HG03159 (cell line): ENCODE data around the gene OSBPL5.

ENCODE experiments used
- ATAC-seq: cut with Tn5 transposase; IDR thresholded peaks from one replicate; pipeline ENCODE4 v1.9.1; 2021; ENCODE audit warnings: mild to moderate bottlenecking, moderate library complexity; ENCODE audit not compliant: unreplicated experiment

OSBPL5 gene

DNA sequence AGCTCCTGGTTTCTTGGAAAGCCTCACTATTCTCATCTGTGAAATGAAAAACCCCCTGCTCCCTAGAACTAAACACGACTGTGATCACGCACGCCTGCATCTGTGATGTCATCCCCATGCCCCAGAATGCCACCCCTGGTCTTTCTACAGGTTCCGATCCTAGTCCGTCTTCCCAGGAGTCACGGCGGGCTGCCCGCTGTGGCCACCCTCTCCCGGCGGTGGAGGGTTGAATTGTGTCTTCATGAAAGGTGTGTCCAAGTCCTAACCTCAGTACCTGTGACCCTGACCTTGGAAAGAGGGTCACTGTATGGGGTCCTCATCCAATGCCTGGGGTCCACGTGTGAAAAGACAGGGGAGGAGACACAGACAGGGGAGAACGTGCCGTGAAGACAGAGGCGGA lies 14.4 kb downstream of the OSBPL5 start:
- no peak for ATAC-seq

DNA sequence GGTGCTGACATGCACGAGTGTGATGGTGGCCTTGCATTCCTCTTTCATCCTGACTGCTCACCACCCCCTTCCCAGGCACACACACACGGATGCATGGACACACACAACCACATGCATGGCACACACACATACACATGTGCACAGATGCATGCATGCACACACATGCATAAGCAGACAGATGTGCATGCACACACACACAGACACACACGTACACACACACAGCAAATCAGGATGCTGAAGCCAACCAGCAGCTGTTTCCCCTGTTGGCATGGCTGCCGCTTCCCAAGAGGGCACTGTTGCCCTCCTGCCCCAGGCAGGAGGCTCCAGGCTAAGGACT lies 15.3 kb downstream of the OSBPL5 start:
- ATAC-seq: no peak

DNA sequence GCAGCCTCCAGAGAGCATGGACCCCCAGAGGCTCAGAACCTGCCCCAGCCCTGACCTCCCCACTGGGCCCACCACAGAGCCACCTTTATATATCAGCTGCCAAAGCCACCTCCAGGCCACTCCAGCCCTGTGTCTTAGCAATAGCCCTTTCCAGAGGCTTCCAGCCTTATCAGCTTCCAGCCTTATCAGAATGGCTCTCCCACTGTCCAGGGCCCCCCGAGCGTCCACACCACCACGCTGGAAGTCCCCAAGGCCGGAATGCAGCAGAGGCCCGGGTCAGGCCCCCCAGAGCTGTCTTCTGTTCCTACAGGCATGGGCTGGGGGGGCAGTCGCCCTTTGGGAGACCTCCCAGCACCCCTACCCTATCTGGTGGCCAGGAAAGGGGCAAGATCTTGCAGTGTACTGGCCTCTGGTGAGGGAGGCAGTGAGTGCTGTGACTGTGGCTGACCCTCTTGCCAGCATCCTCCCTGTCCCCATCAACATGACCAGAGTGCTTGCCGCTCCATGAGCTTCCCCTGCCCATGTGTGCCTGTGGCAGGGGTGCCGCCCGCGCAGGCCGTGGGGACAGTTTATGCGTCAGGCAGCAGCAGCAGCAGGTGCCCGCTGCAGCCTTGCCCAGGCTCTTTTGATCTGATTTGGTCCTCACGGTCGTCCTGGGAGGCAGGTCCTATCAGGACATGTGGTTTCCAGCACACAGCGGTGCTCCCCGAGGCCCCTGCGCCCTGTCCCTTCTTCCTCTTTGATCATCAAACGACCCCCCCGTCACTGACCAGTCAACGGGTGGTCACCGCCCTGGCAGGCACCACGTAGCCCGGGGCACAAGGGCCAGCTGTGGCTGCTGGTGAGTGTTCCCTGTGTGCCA lies 15.9 kb downstream of the OSBPL5 start:
- no peak for ATAC-seq

DNA sequence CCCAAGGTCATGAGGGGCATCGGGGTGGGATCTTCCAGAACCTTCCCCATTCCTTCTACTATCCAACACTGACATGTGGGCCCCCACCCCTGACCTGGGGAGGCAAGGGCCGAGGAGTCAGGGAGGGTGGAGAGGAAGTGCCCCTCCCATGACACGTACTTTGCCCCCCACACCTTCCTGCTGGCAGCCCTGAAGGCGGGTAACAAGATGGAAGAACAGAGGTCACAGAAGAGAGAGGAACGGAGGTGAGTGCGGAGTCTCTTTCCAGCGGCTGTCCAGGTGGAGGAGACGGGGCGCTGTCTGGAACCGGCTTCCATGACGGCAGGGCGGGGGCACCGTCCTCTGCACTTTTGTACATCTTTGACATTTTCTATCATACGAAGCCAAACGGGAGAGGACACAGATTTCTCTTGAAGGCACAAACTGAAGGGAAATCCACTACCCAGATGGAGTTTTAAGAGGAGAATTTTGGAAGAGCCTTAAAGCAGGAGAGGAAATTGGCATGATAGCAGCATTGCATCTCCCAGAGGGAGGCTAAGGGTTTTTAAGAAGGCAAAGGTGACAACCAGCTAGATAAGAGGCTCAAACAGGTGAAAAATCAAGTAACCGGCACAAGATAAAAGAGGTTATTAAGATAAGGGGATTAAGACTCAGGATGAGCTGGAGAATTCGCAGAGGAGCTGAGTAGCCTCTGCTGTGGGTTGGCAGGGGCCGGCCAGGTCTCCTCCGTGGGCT lies 16.7 kb downstream of the OSBPL5 start:
- ATAC-seq: no peak

DNA sequence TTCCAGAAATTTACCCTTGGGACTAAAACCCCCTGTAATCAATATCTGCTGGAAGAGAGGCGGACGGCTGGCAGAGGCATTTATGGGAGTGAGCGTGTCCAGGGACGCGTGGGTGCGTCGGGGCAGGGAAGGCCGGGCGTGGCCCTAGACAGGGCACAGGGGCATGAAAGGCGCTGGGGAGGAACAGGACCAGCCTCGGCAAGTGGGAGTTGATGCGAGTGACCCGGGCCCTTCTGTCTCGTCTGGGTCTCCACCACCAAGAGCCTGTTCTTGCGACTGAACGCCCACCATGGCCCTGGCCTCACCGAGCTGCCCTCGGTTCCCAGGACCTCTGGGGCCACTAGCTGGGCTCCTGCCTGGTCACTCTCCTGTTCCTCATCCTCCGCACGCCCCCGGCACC lies 17.5 kb downstream of the OSBPL5 start:
- no peak for ATAC-seq

DNA sequence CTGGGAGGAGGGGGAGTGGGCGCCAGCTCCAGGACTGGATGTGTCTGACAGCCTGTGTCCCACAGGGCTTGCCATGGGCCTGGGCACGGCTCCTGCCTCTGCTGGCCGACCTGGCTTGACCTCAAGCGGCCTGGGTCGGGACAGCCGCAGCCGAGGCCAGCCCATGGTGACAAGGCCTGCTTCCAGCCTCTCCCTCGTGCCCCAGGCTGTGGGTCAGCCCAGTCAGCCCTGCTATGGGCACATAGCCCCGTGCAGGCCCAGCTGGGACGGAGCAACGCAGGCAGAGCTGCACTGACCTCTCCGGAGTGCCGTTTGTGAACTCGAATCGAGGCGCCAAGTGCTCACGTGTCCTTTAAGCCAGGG lies 17.9 kb downstream of the OSBPL5 start:
- no peak for ATAC-seq

DNA sequence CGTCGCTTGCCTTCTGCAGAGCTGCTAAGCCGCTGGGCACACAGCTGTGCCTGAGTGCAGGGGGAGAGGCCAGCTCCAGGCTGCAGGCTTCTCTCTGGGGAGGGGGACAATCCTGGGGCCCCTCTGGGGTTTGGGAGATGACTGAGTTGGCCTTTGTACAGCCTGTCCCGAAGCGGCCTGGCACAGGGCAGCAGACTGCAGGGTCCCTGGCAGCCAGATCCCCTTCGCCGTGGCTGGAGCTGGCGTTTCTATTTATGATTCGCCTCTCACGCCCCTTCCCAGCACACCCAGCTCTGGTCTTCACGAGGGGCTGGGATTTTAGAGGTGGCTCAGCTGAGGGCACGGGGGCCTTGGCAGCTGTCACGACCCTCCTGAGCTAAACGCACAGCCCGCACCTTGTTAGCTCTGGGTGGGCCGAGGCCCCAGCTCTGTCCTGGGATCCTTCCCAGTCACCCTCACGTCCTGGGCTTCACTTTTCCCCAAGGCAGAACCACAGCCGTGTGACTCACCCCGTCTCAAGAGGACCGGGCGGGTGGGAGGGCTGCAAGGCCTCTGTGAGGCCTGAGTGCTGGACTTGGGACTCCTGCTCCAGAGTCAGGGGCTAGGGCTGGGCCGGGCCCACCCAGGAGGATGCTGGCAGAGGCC lies 18.4 kb downstream of the OSBPL5 start:
- ATAC-seq: no peak

DNA sequence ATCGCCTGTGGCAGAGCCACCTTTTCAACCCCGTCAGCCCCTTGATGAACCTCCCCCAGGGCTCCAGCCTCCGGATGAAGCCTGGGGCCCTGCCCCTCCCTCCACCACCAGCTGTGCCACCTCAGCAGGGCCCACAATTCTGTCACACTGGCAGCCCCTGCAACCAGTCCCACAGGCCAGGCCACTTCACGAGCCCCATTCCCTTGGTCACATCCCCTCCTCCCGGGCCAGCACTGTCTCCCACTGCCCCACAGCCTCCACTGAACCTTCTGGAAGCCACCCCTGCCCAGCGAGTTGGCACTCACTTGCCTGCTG lies 19.9 kb downstream of the OSBPL5 start:
- ATAC-seq: no peak

DNA sequence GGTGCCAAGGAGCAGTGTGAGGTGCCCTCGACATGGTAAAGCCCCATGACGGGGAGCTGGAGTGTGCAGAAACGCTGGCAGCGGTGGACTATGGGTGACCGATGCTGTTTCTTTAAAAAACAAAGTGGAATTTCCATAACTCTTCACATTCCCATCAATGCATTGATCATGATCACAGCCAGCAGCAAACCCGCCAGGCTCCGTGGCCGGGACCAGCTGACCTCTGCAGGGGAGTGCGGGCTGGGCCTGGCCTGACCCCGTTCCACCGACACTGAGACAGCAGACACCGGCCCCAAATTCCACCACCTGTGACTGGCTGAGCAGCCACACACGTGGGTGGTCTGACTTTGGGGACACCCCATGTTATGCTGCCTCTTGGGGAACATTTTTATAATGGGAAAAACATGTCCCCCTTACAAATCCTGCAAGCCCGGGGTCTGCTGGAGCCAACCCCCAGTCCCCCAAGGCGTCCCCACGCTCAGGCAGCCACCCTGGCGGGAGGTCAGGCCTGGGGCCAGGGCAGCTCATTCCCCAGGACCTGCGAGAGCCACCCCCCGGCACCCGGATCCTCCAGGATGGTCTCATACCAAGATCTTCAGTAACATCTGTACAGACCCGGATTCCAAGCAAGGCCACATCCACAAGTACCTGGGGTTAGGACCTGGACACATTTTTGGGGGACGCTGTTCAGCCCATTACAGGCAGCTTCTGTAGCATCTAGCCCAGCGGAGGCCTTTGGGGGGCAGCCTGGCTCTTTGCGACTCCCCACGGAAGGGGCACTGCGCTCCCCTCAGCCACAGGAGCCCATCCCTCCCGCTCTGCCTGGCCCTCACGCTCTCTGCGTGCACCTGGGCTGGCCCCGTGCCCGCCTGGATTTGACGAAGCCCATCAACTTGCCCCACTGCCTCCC lies 20.6 kb downstream of the OSBPL5 start:
- ATAC-seq: no peak

DNA sequence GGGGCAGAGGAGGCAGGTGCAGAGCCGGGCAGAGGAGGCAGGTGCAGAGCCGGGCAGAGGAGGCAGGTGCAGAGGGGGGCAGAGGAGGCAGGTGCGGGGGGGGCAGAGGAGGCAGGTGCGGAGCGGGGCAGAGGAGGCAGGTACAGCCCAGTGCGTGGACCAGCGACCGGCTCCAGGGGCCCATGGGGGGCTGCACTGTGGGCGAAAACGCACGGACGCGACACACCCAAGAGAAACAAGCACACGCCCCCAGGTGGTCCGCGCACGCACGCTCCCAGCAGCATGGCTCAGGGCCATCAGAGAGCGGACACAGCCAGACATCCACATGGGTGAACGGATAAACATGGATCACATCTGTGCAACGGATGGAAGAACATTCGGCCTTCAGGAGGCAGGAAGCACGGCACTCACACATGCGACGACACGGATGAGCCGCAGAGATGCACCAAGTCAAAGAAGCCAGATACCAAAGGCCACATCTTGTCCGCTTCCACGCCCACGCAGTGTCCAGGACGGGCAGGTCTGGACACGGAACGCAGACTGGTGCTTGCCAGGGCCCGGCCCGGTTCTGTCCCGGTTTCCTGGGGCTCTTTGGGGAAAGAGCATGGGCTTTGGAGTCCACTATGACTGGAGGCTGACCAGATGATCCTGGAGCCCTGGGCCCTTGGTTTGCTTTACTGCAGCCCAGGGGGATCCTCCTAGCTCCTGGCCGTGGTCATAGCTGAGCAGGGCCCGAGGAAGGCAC lies 21.8 kb downstream of the OSBPL5 start:
- ATAC-seq: no peak

DNA sequence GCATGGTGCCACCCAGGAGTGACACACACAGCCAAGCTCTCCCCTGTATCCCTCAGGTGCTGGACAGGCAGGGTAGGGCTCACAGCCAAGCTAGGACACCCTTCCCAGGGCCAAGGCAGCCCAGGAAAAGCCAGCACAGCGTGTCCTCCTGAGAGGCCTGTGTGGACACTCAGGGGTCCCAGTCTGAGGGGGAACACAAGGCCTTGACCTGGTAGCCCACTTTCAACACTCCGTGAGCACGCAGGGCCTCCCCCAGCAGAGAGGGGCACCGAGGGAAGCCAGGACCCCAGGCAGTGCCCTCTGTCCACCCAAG lies 24.9 kb downstream of the OSBPL5 start:
- ATAC-seq: no peak

DNA sequence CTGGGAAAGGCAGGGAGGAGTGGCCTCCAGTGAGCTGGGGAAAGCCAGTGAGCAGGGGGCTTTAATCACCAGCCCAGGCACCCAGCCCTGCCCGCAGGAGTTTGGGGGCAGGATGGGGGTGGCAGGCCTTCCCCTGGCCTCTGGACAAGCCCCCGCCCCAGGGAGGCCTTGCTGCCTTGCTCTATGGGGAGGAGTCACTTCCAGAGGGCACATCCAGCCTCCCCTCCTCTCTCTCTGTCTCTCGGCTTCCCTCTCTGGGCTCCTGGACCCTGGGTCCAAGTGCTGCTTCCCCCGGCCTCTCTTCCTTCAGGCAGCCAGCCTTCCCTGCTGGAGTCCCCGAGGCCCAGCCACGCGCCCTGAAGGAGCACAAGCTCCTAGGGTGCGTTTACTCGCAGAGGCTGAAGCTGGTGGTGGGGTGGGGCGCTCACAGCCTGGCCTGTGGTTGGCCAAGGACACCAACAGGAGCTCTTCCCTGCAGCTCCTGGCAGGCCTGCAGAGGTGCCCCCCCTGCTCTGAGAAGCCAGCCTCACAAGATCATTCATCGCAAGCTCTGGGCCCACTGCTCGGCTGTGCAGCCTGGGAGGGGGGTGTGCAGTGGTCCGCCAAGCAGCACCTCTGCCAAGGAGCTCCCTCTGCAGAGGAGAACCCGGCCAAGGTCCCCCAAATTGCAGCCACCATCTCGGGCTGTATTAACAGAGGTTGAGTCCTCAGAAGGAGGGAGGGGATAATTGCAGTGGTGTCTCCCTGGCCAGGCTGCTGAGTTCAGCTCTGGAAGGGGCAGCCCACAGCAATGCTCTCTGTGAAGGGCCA lies 25.4 kb downstream of the OSBPL5 start:
- no peak for ATAC-seq

DNA sequence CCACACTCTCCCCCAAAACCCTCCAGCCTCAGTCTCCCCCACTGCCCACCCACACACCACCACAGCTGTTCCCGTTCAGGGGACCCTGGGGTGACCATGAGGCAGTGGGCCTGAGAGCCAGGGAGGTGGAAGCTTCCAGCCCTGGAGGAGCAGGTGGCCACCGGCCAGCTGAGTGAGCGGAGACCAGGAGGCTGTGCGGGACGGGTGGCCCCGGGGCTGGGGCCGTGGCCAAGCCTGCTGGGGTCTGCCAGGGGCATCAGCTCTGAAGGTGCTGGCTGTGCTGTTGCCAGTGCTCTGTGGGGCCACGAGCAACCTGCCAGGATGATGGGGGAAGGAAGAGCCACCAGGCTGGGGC lies 26.0 kb downstream of the OSBPL5 start:
- no peak for ATAC-seq

DNA sequence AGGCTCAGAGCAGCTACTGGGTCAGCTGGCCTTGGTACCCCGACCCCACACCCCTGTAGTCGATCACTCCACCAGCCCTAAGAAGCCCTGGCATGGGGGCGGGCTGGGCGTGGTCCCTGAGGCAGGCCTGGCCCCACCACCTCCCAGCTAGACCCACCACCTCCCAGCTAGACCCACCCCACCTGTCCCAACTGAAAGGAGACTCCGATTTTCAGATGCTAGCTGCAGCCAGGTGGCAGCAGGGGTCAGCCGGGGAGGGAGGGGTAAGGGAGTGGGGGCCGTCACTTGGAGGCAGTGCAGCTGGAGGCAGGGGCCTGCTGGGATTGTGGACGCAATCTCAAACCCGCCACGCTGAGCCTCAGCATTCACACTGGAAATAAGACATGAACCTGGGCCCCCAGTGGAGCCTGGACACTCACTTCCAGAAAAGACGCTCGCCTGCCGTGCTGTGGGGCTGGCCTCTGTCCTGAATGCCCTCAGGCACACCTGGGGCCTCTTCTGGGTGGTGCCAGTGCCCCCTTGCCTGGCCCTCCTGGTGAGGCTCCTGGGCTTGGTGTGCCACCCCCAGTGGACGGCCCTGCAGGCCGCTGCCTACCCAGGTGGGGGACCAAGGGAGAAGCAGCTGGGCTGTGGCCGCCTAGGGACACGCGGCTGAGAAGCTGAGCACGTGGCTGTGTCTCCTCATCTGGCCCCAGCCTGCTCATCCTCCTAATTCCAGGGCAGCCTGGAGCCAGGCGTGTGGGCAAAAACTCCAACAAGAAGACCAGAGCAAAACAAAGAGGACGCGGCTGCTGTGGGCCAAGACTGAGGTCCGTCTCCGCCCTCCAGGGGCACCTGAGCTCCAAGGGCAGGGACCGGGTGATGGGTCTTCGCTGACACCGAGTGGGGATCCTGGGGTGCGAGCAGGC lies 26.7 kb downstream of the OSBPL5 start:
- no peak for ATAC-seq

DNA sequence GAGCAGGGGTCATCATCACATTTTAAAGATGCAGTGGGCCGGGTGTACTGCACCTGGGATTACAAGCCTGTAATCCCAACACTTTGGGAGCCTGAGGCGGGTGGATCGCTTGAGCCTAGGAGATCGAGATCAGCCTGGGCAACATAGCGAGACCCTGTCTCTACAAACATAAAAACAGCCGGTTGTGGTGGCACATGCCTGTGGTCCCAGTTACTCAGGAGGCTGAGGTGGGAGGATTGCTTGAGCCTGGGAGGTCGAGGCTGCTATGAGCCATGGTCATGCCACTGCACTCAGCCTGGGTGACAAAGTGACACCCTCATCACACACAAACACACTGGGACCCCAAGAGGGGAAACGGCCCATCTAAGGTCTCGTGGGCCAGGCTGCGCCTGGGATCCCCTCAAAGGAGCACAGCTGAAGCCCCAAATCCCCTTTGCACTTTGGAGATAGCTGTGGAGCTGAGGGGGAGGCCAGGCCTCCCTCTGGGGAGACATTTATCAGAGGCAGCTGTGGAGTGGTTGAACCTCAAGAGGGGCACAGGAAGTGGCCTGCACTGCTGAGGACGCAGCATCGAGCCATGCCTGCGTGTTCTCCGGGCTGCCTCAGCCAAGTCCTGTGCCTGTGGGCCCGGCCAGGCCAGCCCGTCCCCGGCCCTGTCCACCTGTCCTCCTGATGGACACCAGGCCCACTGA lies 27.5 kb downstream of the OSBPL5 start:
- no peak for ATAC-seq

DNA sequence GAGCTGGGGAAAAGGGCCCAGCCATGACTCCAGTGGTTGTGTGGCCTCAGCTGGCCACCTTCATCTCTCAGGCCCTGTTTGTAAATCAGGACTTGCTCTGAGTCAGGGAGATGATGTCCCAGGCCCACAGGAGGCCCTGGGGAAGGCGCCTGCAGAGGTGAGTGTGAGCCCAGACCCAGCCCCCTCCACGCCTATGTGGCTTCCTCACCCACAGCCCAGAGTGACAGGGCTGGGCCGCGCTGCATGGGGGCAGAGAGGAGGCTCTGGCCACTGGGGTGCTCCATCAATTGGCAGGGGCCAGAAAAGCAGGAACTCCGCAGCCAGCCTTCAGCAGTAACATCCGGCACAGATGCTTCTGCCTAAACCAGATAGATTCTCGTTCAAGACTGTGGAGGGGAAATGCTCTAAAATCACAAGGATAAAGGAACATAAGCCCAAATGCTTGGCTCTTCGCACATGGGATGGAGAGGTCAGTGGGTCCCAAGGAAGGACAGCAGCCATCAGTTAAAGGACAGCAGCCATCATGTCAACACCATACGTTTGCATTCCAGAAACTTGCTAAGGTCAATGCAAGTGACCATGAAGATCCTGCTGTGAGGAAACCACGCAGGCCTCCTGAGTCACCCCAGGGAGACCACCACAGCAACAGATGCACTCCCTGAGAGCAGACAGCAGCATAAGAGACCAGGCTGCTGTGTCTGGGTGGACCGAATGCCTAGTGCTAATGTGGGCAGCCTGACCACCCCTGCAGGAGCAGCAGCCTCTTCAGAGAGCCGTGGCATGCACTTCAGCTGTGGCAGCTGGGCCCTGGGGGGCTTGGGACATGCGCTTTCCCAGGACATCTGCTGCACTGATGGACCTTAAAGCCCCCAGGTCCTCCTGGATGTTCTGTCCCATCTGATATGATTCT lies 28.3 kb downstream of the OSBPL5 start:
- no peak for ATAC-seq
